NCI-H1417 (cell line): ENCODE data around the gene ACSL5.

Source experiments
- DNase-seq, 3 experiments: peaks; one replicate each; lab custom pipeline; 2025; lab: John Stamatoyannopoulos, UW

The ACSL5 gene

DNA sequence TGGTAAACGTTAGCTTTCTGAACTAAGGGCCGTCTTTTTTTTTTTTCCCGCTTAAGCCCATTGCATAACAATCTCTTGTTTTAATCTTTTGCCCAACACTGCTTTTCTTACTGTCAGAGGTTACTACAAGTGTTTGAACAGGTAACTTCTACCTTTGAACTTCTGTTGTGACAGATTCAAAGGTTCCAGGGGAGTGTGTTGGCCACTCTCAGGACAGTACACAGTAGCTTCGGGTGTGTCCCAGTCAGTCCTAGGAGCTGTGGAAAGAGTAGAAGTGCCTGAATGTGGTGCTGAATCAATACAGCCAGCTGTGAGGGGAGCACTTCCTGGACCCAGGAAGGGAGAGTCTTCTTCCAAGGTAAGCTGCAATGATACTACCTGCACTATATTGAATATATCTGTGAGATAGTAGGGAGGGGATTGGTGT lies at the start of gene ACSL5:
Gene ACSL5 (plus strand): TSS at position 205 of the 427 bp plus-strand sequence. CDS start 20,831 bp downstream, outside the sequence.
- no peak for DNase-seq

DNA sequence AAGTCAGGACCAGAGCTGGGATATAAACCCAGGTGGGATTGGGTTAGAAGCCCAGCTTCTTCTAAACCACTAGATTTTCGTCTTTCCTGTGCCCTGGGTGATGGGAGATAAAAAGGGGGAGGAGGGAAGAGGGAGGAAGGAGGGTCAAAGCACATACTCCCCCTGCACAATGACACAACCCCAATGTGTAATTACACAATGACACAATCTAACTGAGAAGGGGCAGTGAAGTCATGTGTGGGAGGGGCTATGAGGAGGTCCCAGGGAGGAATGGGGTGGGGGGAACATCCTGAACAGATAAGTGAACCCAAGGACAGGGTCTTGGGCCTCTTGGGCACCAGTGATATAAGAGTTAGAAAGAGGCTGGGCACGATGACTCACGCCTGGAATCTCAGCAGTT lies 46.2 kb upstream of the ACSL5 start:
- DNase-seq = no peak

DNA sequence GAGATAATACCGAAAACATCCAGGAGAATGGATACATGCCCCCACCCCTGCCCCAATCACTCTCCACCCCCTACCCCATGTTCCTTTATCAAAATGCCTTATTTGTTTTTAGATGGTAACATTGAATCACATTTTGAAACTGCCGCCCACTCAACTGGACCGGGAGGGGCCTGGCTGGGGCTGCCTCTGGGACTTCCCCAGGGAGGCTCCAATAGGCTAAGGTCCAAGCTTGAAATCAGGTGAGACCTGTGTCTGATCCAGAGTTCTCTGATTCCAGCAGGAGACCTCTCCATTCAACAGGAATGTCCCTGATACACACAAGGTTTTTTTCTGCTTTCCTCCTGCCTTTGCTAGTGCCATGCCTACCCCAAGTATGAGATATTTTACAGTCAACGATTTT lies 43.8 kb upstream of the ACSL5 start:
- DNase-seq = no peak

GRCh38 chr10:112330607-112331160 lies 43.2 kb upstream of the ACSL5 start:
- DNase-seq = no peak

DNA sequence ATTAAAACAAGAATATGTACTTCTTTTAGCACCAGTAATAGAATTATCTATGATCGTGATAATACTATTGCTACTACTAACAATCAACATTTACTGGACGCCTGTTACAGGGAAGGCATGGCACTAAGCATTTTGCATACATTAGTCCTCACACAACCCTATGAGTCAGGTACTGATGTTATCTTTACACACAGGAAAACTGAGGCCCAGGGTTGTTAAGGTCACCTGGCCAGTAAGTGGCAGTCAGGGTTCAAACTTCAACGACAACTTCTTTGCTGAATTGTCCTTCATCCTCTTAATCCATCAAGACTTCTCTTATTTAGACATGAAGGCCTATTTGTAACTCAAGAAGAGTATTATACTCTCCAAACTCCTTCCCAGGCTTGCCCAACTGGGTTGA lies 41.9 kb upstream of the ACSL5 start:
- no peak for DNase-seq

DNA sequence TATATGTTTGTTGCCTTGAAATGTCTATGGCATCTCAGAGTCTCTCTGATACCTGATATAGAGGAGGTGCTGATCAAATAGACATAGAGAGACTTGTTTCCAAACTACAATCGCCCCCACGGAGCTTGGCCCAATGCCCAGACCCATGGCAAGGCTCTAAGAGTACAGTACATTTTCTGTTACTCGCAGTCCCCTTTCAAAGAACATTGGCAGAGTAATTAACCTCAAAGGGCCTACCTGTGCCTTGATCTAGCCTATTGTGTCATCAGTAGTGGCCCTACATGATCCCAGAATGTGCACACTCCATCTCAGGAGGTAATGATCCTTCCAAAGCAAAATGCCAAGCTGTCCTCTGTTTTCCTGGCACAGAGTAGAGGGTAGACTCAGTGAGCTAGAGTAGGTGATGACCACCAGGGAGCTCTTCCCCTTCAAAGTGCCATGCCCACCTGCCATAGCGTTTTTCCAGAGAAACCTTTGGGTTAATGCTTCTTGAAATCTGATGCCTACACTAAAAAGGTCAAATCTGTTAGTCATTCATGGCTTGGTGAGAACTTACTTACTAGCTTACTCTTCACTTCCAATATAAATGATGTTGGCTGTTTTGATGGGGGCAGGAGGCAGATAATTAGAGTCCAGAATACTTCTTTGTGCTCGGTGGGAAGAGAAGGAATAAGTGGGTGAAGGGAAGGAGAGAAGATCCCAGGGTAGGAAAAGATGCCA lies 41.2 kb upstream of the ACSL5 start:
- no peak for DNase-seq

- DNase-seq = no peak
Observed at GRCh38 chr10:112333452-112333851, 40.5 kb upstream of the ACSL5 start.

GRCh38 chr10:112335111-112335867 lies 38.6 kb upstream of the ACSL5 start:
- no peak for DNase-seq

GRCh38 chr10:112335868-112336265 lies 38.0 kb upstream of the ACSL5 start:
- DNase-seq = no peak

DNA sequence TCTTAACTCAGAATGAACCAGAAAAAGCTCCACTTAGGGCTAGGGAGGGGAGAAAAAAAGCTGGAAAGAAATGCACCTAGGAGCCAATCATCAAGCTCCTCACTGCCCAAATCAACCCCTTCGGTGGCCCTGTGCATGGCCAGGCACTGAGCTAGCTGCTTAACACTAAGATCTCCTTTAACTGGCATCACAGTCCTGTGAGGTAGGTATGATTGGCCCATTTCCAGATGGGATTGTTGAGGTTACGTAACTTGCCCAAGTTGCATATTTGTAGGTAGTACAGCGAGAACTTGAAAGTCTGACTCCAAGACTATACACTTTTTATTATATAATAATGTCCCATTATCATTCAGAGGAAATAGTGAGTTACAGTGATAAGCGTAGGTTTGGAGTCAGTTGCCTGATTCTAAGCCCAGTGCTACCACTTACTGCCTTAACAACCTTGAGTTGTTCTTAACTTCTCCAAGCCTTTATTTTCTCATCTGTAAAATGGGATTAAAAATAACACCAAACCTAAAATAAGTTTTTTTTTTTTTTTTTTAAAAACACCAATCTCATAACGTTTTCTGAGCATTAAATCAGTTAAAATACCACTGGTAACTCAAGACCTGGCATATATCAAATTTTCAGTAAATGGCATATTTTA lies 37.2 kb upstream of the ACSL5 start:
- no peak for DNase-seq

DNA sequence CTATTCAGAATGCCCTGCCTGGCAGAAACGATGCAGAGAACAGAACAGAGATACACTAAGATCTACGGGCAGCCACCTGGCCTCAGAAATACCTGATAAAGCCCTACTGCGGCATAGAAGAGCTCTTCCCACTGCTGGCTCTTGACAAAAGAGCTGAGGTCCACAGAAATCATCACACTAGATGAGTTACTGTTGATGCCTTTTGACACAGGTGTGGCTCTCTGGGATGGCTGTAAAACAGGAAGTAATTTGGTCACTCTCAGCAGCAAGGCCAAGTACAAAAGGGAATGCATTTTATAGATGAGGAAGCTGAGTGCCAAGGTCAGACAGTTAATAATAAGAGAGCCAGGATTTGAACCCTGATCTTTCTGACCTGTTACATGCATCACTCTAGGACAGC lies 35.0 kb upstream of the ACSL5 start:
- DNase-seq = no peak

DNA sequence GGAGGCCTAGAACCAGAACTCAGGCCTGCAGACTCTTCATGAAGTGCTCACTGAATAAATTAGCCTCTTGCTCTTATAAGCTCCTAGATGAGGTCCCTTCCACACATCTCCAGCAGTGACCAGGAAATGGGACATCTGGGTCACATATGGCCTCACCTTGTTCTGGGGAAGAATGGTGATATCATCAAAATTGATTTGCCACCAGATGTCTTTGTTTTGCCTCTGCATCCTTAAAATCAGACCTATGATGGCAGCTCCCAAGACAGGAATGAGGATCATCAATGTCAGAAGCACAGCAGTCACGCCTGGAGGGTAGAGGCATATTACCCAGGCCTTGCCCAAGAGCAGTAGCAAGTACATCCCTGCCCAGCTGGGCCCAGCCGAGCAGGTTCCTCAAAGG lies 33.3 kb upstream of the ACSL5 start:
- no peak for DNase-seq

DNA sequence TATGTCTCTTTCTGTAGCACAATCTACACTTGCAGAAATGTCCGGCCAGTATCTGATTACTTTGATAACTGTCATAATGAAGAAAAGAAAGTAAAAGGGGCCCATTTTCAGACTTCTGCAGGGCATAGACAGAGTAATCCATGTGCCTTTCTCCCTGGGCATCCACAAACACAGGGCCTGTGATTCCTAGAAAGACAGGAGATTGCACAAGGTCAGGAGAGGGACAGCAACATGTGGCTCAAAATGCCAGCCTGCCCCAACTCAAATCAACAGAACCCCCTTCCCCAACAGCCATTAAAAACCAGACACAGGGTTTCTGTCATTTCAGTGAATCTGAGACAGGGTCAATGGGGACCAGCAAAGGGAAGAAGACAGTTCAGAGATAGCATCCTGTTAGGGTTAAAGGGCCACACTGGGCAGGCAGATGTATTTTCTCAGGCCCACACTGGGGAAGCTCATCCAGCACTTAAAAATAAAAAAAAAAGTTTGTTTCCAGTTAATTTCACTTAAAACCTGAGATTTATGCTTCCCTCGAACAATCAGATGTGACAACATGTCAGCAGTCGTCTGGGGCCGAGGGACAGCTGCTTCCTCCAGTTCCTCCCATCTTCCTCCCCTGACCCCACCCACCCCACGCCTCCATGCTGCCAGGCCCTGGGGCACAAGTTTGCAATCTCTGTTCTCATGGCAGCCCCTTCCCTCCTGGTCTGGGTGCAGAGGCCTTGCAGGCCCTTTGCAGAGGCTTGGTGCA lies 30.7 kb upstream of the ACSL5 start:
- DNase-seq = no peak

DNA sequence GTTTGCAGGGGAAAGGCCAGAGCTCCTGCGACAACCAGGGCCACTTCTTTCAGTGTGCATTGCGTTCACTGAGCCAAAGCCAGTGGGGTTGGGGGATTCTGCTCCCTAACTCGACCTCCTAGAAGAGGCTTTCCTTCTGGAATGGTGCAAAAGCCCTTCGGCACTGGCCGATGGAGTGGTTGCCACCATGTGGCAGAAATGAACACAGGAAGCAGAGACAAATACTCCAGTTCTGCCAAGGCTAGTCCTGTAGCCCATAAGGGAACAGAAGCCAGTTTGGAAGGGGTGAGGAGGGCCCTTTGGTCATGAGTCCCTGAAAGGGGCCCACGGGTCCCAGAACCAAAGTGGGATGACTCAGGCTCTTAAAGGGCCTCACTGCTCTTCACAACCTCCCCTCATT lies 29.7 kb upstream of the ACSL5 start:
- DNase-seq = no peak

DNA sequence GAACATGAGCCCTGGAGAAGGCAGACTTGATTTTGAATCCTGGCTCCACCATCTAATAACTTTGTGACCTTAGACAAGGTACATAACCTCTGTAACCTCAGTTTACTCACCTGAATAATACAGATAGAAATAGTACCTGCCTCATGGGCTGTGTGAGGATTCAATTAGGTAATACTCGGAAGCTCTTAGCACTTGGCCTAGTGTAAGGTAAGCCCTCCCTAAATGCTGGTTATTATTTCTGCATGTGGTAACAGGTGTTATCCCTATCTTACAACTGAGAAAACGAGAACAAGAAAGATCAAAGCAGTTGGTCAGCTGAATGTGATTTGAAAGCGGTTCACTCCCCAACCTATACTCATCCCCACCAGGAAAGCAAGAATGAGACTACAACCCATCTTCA lies 28.7 kb upstream of the ACSL5 start:
- no peak for DNase-seq

DNA sequence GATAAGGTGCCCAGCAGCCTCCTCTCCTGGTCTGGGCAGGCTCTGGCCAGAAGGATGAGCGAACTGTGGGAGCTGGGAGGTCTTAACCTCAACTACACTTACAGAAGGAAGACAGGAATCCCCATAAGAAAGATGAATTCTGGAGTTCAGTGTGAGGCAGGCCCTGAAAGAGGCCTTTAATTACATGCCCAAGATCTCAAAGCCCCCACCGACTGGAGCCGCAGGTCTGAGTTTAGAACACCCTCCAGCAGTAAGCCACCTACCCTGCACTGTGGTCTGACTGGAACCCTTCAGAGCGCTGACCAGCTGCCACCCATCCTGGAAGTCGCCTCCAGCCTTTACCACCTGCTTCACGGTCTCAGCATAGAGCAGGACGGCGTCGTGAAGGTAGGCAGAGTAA lies 28.2 kb upstream of the ACSL5 start:
- no peak for DNase-seq

DNA sequence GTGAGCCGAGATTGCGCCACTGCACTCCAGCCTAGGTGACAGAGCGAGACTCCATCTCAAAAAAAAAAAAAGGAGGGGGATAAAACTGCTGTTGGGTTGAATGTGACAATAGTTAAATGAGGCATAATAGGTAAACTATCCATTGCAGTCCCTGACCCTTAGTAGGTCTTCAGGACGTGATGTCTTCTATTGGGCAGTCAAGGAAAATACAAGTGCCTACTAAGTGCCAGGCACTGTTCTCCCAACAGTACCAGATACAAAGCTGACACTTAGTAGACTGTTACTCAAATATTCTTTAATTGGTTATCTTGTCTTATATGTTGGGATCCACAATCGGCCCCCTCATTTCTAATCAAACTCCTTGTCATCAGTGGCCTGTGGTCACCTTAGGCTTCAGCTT lies 27.1 kb upstream of the ACSL5 start:
- DNase-seq = no peak

DNA sequence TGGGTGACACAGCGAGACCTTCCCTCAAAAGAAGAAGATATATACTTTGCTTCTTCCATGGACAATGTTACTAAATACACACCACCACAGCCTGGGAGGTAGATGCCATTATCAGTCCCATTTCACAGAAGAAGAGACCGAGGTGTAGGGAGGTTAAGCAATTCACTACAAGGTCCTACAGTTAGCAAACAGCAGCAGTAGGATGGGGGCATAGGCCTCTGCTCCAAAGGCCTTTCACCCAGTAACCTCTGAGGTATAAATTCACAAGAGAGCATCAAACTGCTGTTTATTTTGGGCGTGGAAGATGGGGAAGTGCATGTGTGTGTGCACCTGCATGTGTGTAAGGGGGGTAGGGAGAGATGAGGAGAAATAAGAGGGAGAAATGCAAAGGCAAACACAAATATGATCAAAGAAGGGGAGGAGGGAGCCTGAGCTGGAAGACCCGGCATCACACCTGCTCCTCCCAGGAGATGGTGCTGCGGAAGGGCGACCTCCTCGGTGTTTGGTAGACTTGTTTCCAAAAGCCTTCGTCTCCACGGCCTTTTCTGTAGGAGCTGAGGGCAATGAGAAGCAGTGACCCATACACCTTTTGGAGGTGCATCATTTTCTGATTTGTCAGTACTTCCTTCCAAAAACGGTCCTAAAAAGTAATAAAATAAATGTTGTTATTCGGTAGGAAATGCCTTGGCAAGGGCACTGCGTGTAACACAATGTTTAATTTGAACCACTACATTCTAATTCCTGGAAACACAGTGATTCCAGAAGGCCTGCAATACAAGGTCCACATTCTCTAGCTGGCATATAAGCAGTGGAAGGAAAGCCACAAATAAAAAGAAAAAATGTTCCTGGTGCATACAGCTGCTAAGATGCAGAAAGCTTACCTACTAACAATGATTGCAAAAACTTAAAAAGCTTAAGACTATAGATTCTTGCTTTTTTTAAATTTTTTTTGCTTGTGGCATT lies 25.9 kb upstream of the ACSL5 start:
- no peak for DNase-seq

DNA sequence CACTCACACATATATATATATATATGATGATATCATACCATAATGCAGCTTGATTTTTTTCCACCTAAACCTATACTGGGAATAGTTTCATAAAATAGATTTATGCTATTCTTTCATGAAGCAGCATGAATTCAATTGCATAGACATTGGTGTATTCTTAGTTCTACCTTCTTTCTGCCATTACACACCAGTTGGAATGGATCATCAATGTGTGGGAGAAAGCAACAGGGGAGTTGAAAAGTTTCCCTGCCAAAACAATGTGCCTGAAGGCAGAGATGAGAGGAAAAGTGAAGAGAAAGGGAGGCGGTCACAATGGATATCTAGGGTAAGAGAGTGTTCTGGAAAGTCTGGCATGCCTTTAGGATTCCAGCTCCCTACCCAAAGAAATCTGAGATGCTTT lies 25.2 kb upstream of the ACSL5 start:
- DNase-seq = no peak

GRCh38 chr10:112349521-112350085 lies 24.3 kb upstream of the ACSL5 start:
- DNase-seq = no peak

DNA sequence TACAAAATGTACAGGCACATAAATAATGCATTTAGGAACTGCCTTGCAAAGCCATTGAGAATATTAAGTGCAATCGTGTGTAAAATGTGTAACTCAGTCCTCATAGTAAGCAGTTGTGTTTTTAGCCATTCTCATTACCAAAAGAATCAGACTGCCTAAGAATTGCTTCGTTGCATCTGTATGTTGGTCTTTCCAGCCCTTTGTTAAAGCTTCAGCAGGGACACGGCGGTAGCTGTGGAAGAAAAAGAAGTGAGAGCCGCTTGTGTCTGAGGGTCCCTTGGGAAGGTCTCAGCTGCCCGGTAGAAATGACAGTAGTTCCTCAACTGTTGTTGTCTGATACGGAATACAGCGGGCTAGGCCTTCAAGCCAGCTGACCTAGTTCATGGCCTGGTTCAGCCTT lies 22.8 kb upstream of the ACSL5 start:
- DNase-seq = no peak
